ENCODE results near the gene CTDSPL. TPM values are rescaled to one million over a fixed set of nuclear protein-coding genes. Genes with fewer than 3 reads are reported as not detected.
A peak's percentile ranks its signal among the peaks of the same experiment; 100 is the strongest.

The CTDSPL gene
- total and polyA plus RNA-seq, 2 of the 13 experiments (the other 11 are each of a cell fraction or from before 2014, with no cell fraction given): 26.1 to 142 TPM

GRCh38 chr3:37885814-37886213 lies 24.1 kb downstream of the CTDSPL start:
- BruUV-seq (replicated peaks): no TSS peak
- H2AFZ ChIP-seq (ENCODE audit: low read length): no peak overlapping the region
- H4K20me1 ChIP-seq (ENCODE audit: insufficient read depth, low read length): peaks cover 36% of the 10 kb centered on the region
- no peak overlapping the region for H3K4me2 ChIP-seq (ENCODE audit: low read depth, low read length)
- peaks cover 0 to 10% of the 10 kb centered on the region in 2 experiments; a peak in 1 of 5 replicates for H3K36me3 ChIP-seq (replicated peaks in 1 of 2; ENCODE audit: control insufficient read depth in 1 of 2, insufficient read depth in 2 of 2, low read length in 2 of 2)
- no peak for TF ChIP-seq HNF4G (IDR thresholded peaks at IDR 0.05; ENCODE audit: borderline replicate concordance, low read depth, low read length)
- TF ChIP-seq HNF4G (CRISPR knock-in tag; IDR thresholded peaks at IDR 0.05; ENCODE audit: borderline replicate concordance, low read depth): no peak
- TF ChIP-seq ATF7 (IDR thresholded peaks at IDR 0.05): no peak
- no peak for TF ChIP-seq ATF7 (CRISPR knock-in tag; IDR thresholded peaks at IDR 0.05)
- TF ChIP-seq NR2F6 (IDR thresholded peaks at IDR 0.05): peak; percentile 12; the same call in 1 of the 2 replicates
- TF ChIP-seq NR2F6 (CRISPR knock-in tag; IDR thresholded peaks at IDR 0.05): no peak
- TF ChIP-seq KLF9 (CRISPR knock-in tag; IDR thresholded peaks at IDR 0.05; ENCODE audit: low read depth): no peak
- no peak for TF ChIP-seq ZFP36L2 (CRISPR knock-in tag; IDR thresholded peaks at IDR 0.05)
- TF ChIP-seq ZNF788 (CRISPR knock-in tag; IDR thresholded peaks at IDR 0.05; ENCODE audit: borderline replicate concordance): no peak
- TF ChIP-seq, protein P1, sequence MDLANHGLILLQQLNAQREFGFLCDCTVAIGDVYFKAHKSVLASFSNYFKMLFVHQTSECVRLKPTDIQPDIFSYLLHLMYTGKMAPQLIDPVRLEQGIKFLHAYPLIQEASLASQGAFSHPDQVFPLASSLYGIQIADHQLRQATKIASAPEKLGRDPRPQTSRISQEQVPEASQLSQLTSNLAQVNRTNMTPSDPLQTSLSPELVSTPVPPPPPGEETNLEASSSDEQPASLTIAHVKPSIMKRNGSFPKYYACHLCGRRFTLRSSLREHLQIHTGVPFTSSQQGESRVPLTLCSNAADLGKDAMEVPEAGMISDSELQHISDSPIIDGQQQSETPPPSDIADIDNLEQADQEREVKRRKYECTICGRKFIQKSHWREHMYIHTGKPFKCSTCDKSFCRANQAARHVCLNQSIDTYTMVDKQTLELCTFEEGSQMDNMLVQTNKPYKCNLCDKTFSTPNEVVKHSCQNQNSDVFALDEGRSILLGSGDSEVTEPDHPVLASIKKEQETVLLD (CRISPR knock-in tag; IDR thresholded peaks at IDR 0.05; ENCODE audit: low read depth): no peak
- H3K27ac ChIP-seq (ENCODE audit: extremely low read length, insufficient read depth, low read length): no peak overlapping the region
- intact Hi-C loops (cut with micrococcal nuclease; ENCODE audit: unreplicated experiment): no loop called here
- H3K79me2 ChIP-seq (ENCODE audit: insufficient read depth, low read length): peaks cover 91% of the 10 kb centered on the region
- FAIRE-seq (no peak), ATAC-seq (no peak), DNase-seq (ENCODE audit: low spot score) (no peak)
- ChIA-PET CTCF (ENCODE audit: low intra/inter-chr PET ratio, low total read pairs) (no interaction called here), POLR2A (interaction anchor here (1.6 to 2.0 kb wide), 2 partner anchors 20 to 30 kb away, joined by 3 to 4 read pairs; no protein-coding TSS in a partner anchor)
- H3K9me3 ChIP-seq (ENCODE audit: low read length): no peaks in the 10 kb centered on the region
- peaks cover 56% of the 10 kb centered on the region for H3K4me1 ChIP-seq (ENCODE audit: insufficient read depth, low read length)
- in situ Hi-C loops (cut with HindIII; ENCODE audit: extremely low pct_ligation_motif_present, low pct_unique_long_range_greater_than_20kb): no loop called here
- no peak overlapping the region for H3K9ac ChIP-seq (ENCODE audit: insufficient read depth, low read depth, low read length)
- no peaks in the 10 kb centered on the region for H3K27me3 ChIP-seq (ENCODE audit: control insufficient read depth in 1 of 2, insufficient read depth in 2 of 2, low read length in 2 of 2)
- 87% methylated on average over 2 of the region's 2 CpGs for WGBS (ENCODE audit: low lambda C conversion rate)
- H3K4me3 ChIP-seq (replicated peaks in 1 of 3; ENCODE audit: insufficient read depth in 1 of 3, low read depth in 2 of 3, low read length in 3 of 3): no peak overlapping the region

Measured in HepG2 (cell line).